NT2/D1 (cell line): ENCODE results near the gene CRYBG1.

Experiments
- YY1 ChIP-seq: IDR thresholded peaks from 2 replicates; pipeline ENCODE4 v1.6.1; 2011; ENCODE audit not compliant: insufficient read length, insufficient read depth
- ZNF274 ChIP-seq: IDR thresholded peaks from 2 replicates; pipeline ENCODE4 v1.6.1; 2011; ENCODE audit warnings: mild to moderate bottlenecking, low read depth, low read length

DNA sequence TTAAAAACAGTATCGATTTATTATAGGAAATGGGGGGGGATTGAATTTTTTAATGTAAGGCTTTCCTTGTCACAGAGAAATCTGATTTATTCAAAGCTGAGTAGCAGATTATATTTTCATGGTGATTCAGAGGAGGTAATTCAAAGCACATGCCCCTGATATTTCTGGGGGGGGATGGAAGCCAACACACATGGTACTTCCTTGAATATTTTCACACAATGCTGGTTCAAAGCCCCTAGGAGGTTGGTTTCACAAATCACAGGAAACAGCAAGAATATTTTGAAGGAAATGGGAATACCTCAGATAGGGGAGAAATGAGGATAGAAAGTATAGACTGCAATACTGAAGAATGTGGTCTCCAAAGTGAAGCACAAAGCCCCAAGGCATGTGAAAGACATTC lies 170.0 kb downstream of the CRYBG1 start:
- TF ChIP-seq YY1 = no peak
- no peak for TF ChIP-seq ZNF274
